Posterior cingulate gyrus (tissue), 11 donors: ENCODE measurements around the gene NEK7.
A peak's percentile ranks its signal among the peaks of the same experiment; 100 is the strongest.

Experiments used
- DNase-seq, 10 donors: peaks; one replicate each; pipeline versions ENCODE4 v3.0.0 to v3.0.0-alpha.2; 2020 to 2021; ENCODE audit warnings: mixed read lengths in 3 of 10
- intact Hi-C: fragments of 100-400 bp; cut with DNase I; formaldehyde crosslinking; loops from one replicate; pipeline ENCODE4 v1.15.1; 2023

NEK7 gene

DNA sequence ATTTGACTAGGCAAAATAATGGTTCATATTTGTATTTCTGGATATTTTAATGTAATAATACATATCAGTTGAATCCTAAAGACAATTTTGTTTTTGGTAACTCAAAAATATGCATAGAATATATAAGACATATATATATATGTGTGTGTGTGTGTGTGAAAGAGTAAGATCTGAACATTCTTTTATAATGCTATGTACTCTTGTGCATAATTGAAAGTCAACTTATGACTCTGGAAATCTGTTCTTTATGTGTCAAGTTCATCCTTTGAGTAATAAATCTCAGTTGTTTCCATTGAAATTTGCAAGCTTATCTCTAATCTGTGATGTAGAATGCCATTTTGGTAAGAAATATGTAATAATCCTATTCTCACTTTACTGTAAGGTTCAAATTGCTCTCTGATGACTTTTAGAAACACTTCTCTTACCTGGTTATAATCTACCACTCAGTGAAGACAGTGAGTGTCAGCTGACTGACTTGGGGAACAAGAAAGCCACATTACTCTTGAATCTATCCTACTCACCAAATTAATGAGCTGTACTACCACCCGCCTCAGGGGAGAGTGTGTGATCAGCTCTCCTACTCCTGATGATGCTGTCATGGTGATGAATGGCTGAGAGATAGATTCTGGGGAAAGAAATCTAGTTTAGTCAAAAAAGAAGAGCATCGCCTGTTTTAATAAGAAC is 15.0 kb upstream of the NEK7 start:
- intact Hi-C loops, result no loop called here

DNA sequence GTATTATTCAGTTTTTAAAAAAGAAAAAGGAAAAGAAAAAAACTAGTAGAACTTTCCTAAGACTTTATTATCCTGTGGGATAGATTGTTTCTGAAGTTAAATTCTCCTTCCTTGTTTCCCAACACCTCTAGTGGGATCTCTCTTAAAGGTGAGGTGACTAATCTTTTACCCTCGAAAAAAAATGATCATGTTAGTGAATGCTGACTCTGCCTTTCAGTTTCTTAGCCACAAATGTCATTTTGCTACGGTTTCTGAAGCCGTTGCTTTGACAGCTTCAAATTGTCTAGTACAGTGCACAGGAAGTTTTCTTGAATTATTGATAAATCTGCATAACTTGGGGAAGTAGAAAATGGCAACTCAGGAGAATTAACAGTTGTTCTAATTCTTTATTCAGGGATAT is 13.0 kb upstream of the NEK7 start:
- intact Hi-C loops, result no loop called here
- DNase-seq, result no peak

More for the DNA sequence above, 15.0 kb upstream of the NEK7 start:
- DNase-seq, result no peak

DNA sequence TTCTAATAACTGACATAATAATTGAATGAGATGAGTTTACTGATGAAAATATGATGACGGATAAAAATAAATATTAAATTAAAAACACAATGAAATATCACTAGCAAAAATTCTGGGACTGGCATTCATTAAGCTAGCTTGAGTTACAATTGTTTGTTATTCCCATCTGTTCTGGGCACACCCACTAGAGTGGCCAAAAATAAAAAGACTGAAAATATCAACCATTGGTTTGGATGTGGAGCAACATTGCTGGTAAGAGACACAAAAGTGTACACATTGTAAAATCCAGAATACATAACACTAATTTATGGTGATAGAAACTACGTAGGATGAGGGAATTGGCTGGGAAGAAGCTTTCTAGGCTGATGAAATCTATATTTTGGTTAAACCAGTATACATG is 9.6 kb upstream of the NEK7 start:
- intact Hi-C loops, result no loop called here
- DNase-seq, result no peak

DNA sequence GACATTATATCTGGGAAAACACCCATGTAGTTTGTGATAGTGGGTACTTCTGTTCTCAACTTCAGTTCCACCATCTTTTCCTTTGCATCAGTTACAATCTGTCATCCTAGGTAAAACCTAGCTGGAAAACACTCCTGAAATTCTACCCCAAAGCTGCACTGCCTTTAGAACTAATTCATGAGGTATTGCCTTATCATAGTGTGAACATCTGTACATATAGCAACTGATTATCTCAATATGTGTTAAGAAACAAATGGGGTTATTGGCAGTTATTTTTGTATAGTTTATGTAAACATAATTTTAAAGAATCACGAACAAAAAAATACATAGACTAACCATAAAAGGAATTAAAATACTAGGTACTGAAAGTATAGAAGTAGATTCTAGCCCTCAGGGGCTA is 6.4 kb upstream of the NEK7 start:
- no peak for DNase-seq
- intact Hi-C loops, result loop anchor here (10.0 kb wide), 1 partner anchor 376 kb away; the partner anchor contains the start of gene DENND1B

DNA sequence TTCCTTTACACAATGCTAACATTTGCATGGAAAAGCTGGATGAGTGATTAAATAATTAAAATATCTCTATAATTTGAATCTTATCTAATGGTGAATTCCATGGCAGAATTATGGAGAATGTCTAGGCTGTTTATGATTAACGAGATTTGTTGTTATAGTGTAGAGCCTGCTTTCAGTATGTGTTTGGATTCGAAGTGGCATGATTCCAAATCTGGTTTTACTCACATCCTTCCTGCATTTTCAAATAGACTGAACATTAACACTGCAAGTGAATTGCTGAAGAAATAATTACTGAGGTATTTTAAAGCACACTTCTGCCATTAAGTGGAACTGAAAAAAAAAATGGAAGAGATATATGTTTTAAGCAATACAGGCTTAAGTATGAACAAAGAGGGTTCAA is 5.1 kb upstream of the NEK7 start:
- intact Hi-C loops, result loop anchor here (10.0 kb wide), 1 partner anchor 377 kb away; the partner anchor contains the start of gene DENND1B
- DNase-seq, result no peak

DNA sequence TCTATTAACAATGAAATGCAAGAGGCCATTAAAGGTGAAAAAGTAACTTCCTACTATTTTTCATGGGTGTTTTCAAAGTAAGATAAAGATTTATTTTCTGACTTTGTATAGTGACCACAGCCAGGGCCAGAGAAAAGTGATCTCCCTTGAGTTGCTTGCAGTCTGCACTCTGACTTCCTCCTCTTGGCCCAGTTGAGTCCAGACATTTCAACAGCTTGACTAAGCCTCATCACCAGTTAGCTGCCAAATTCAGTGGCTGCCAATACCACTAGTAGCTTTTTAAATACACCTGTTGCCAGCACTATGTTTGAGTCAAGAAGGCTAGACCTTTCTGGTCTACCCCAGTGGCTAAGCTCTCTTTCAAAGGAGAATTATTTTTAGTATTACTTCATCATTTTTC is 3.7 kb upstream of the NEK7 start:
- intact Hi-C loops, result loop anchor here (10.0 kb wide), 1 partner anchor 378 kb away; the partner anchor contains the start of gene DENND1B
- no peak for DNase-seq

DNA sequence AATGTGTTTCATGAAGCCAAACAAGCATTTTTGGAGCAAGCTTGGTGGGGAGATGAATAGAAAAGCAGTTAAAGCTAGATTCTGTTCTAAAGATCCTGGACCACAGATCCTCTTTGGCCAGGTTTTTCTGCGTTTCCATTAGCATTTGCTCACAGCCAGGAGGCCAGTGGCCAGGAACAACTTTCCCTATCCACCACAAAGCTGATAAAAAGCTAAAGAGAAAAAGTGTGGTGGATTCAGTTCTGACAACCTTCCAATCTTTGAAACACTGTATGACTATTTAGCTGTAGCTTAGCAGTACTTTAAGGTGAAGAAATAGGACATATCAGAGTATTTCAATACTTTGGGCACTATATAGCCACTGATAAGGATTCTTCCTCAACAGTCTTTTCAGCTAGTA is 3.0 kb upstream of the NEK7 start:
- no peak for DNase-seq
- intact Hi-C loops, result loop anchor here (10.0 kb wide), 1 partner anchor 379 kb away; the partner anchor contains the start of gene DENND1B

DNA sequence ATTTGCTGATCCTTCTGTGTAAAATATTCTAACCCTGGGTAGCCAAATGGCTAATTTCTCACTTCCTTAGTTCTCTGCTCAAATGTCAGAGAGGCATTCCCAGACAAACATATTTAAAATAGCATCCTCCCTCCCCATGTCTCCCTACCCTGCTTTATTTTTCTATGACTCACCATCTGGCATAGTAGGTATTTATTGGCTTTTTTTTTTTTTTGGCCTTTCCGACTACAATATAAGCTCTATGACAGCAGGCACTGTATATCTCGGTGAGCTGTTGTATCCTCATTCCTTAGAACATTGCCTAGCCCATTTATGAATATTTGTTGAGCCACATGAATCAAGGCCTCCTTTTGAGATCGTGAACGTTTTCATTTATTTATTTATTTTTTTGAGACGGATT is 1.5 kb upstream of the NEK7 start:
- DNase-seq, result no peak
- intact Hi-C loops, result loop anchor here (10.0 kb wide), 1 partner anchor 380 kb away; the partner anchor contains the start of gene DENND1B

DNA sequence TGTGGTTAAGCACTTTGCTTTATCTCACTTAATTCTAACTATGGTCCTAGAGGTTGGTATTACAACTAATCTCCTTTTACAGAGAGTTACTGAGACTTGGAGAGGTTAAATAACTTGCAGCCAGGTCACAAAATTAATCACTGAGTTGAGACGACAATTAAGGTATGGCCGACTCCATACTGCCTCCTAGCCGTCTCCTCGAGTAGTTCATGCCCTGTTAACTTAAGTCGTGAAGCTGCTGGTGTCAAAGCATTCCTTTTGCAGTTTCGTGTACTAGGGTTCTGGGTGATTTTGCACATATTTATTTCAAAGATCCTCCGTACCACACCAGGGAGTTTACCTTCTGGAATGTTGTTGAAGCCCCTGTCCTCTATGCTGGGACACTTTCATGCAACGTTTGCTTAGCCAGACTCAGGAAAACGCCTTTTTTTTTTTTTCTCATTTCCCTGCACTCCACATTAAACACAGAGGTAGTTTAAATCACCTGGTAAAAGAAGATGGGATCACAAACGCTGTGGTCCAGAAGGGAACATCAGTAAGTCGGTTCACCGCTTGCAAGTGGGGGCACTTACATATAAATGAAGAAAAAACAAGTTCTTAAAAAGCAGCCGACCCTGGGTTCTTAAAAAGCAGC is 570 bp upstream of the NEK7 start:
- DNase-seq, result peak in 5 of 10 donors; percentile 23 to 67 (median 40)

DNA sequence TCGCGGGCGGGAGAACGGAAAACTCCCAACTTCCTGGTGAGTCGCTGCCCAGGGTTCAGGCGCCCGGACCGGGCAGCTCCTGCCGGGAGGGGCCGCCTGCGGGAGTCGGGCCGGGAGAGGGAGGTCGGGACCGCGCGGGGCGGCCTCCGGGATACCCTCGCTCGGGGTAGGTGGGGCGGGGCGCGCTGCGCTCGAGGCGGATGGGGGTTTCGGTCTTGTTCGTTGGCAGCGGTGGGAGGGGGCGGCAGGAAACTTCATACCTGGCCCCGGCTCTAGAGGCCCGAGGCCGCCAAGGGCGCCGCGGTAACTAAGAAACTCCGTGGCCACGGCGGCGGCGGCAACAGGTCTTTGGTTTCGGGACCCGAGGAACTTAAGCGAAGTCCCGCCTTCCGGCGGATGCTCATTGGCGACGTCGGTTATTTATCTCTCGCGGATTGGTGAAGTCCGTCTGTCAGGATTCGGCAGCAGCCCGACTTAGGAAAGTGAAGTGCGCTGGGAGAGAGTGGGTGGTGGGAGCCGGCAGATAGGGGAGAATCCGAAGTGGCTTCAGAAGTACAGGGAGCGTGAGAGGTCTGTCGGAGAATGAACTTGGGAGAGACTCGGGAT is 546 bp downstream of the NEK7 start:
- intact Hi-C loops, result loop anchor here (10.0 kb wide), 1 partner anchor 383 kb away; the partner anchor contains the start of gene DENND1B
- DNase-seq, result peak; percentile 84 to 98 (median 89)

More for the DNA sequence above, 570 bp upstream of the NEK7 start:
- intact Hi-C loops, result loop anchor here (10.0 kb wide), 1 partner anchor 381 kb away; the partner anchor contains the start of gene DENND1B

DNA sequence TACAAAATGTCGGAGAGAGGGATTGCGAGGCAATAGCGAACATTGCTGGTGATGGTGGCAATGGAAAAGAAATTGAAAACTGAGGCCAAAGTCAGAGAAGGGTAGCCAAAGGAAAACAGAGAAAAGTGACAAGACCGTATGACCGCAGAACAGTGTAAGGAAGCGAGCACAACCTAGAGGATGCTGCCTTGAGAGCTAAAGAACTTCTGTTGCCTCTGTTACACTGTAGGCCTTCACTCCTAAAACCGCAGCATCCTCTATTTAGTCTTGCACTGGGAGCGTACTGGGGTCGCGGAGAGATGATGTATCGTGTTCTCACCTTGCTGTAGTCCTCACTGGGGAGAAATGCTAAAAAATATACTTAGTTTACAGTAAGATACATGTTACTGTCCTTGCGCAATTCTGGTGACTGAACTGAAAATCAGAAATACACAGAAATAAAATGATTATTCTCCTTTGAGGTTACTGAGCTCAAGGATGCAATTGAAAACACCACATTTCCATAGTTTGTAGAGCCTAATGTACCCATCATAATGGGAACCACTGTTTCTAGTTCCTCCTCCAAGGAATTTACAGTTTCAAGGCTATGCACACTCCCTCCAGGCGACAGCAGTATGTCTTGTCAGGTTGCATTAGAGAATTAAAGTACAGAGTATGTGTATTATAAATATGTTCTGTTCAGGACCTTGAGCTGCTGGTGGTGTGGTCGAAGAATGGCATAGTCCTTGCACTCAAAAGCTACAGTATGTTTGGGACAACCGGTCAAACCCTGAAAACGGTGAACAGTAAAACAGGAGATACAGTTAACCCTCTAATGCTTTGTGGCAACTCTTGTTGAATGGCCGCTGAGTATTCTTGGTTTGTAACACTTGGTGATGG is 1.3 kb downstream of the NEK7 start:
- DNase-seq, result peak in 2 of 10 donors; percentile 10 to 32
- intact Hi-C loops, result loop anchor here (10.0 kb wide), 1 partner anchor 383 kb away; the partner anchor contains the start of gene DENND1B

DNA sequence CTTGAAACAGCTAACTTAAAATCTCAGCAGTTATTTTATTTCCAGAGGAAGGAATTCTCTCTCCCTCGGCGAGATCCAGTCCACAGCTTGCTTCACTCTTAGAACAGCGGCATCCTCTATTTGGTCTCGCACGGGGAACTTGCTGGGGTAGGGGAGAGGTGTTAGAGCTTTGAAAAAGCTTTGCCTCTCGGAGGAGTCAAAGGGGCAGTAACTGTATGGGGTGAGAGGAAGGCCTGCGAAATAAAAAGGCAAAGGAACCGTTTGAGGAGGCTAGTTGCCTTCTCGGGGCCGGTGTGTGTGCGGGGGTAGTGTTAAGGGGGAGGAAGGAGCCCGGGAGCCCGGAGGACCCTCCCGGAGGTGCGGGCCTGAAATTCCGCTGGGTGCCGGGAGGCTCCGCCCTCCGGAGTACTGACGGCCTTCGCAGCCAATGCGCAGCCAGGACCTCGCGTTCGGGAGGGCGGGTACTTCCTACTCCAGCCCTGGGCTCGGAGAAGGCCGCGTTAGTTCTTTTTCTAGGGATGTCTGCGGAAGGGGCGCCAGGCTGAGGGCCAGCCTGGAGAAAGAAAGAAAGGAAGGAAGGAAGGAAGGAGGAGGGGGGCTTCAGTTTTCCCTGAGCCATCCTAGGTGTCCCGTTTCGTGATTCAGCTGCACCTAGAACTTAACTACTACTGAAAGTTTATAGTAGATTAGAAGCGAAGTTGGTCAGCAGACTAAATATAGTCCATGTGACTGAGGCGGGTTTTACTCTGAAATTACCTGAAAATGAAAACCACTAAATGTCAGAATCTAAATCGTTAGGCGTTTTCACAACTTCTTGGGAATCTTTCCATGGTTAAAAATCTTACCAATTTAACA is 2.2 kb downstream of the NEK7 start:
- intact Hi-C loops, result loop anchor here (10.0 kb wide), 1 partner anchor 384 kb away; the partner anchor contains the start of gene DENND1B
- DNase-seq, result peak; percentile 89 to 99 (median 94)

DNA sequence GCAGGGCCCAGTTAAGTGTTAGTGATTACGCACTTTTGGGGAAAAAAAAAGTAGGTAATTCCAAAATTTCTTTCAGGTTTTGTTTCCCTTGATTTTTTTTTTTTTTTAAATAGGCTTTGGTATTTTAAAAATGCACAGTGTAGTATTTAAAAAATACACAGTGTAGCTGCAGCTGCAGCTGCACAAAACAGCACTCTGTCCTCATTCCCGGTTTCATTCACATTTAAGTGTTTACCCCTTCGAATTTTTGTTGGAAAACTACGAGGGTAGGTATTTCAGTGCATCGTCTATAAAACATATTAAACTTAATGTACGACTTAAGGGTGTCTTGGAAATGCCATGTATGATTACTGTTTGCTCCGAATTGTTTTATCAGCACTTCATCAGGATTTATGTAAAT is 3.4 kb downstream of the NEK7 start:
- intact Hi-C loops, result no loop called here
- no peak for DNase-seq

DNA sequence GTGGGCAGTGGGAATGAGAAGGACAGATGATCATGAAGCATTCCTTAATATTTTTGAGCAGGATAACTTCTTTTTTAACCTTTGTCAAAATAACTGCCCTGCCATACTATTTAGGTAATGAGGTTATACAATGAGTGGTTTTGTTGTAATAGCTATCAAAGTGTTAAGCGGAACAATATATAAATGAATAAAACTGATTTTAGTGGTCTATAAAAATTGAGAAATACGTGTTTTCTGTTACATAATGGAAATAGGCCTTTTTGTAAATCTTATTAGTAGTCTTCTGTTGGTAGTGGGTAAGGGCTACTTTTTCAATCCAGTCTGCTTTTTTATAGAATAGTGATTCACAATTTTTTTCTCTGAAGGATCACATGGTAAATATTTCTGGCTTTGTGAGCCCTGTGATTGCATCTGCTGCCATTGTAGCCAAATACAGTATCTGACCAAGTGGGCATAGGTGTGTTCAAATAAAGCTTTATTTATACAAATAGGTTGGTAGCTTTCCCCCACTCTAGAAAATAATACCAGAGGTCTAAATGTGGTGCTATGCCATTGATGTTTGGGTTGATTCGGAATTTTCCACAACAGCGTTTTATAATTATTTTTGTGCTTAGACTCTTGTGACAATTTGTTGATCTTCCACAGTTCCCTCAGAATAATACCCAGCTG is 4.3 kb downstream of the NEK7 start:
- intact Hi-C loops, result no loop called here

DNA sequence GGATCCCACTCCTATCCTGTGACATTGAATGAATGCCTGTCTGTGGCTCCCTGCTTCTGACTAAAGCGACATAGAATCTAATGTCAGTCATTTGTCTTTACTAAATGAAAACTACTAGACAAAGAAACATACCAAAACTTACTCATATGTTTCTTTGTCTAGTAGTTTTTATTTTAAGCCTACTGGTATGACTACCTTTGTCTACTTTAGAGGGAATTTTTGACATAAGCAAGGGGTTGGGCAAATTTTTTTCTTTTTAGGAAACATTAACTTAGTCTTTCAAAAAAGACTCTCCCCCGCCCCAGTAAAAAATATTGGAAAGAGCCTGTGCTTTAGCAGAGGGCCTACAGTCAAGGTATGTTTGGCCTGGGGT is 4.9 kb downstream of the NEK7 start:
- DNase-seq, result no peak

More for the DNA sequence above, 4.3 kb downstream of the NEK7 start:
- DNase-seq, result no peak

DNA sequence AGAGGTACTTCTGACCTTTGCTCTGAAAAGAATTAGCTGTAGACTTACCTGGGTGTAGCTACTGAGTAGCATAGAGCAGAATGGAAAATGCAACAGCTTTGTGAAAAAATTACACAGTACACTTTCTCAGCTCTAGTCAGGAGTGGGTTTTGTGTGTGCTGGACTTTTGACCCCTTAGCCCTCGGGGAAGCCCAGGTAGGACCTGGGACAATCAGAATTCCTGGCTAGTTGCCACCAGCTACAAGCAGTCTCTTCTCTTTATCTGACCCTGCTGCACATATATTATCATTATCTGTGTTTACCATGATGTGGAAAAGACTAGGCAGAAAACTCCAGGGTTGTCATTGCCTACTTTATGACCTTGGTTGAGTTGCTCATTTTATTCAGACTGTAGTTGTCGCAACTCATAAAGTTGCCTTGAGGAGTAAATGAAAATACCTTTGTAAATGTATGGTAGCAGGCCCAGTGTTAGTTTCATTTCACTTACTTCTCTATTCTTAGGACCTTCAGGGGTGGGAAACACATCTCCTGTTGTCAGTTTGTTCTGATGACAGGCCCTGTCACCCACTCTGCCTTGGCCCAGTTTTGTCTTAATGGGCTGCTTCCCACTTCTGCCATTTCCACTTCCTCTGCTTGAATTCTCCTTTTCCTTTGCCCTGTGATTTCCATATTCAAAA is 5.4 kb downstream of the NEK7 start:
- no peak for DNase-seq
- intact Hi-C loops, result no loop called here

More for the DNA sequence above, 4.9 kb downstream of the NEK7 start:
- intact Hi-C loops, result no loop called here

DNA sequence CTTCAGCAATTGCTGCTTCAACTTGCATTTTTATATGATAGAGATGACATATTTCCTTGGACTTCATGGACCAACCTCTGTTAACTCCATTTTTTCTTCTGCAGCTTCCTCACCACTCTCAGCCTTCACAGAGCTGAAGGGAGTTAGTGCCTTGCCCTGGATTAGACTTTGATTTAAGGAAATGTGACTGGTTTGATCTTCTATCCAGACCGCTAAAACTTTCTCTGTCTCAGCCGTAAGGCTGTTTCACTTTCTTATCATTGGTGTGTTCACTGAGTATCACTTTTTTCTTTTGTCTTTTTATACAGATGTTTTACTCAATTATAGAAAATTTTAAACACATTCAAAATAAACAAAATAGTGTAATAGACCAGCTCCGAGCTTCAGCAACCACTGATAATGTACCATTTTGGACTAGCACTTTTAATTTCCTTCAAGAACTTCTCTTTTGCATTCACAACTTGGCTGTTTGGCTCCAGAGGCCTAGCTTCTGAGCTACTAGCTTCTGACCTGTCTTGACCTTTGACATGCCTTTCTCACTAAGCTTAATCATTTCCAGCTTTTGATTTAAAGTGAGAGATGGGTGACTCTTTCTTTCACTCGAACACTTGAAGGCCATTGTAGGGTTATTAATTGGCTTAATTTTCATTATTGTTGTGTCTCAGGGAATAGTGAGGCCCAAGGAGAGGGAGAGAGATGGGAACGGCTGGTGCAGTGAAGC is 9.3 kb downstream of the NEK7 start:
- DNase-seq, result no peak
- intact Hi-C loops, result no loop called here
